GM12891 (cell line): ENCODE results near the gene CALR.
A peak's percentile ranks its signal among the peaks of the same experiment; 100 is the strongest.
"Not testable (repeated sequence)": the region's sequence is repeated elsewhere in the genome, so short reads cannot be mapped to it uniquely, and the experiment has no call there.

Source experiments
- DNase-seq: peaks from one replicate; pipeline ENCODE4 v3.0.0; 2011; ENCODE audit warnings: low spot score; ENCODE audit not compliant: insufficient read length
- FAIRE-seq: peaks from 2 replicates; lab custom pipeline; 2011; peaks lifted over from hg19 to GRCh38; lab: Jason Lieb, UNC
- PAX5 ChIP-seq: IDR thresholded peaks from 2 replicates; pipeline ENCODE4 v1.6.1; 2011; ENCODE audit warnings: low read length, moderate library complexity, mild to moderate bottlenecking; ENCODE audit not compliant: insufficient read depth, severe bottlenecking
- POLR2A ChIP-seq: IDR thresholded peaks from 2 replicates; pipeline ENCODE4 v1.6.1; 2011; ENCODE audit warnings: low read depth, low read length, control low read depth
- POLR2AphosphoS5 ChIP-seq: IDR thresholded peaks from 2 replicates; pipeline ENCODE4 v1.6.1; 2011; ENCODE audit warnings: low read depth, low read length, control low read depth
- POU2F2 ChIP-seq: IDR thresholded peaks from 2 replicates; pipeline ENCODE4 v1.6.1; 2011; ENCODE audit warnings: low read depth, mild to moderate bottlenecking, control low read depth, low read length, moderate library complexity
- SPI1 ChIP-seq: IDR thresholded peaks from 2 replicates; pipeline ENCODE4 v1.6.1; 2011; ENCODE audit warnings: low read depth, low read length, control low read depth
- TAF1 ChIP-seq: IDR thresholded peaks from 2 replicates; pipeline ENCODE4 v1.6.1; 2011; ENCODE audit warnings: low read depth, low read length, control low read depth

Gene CALR

DNA sequence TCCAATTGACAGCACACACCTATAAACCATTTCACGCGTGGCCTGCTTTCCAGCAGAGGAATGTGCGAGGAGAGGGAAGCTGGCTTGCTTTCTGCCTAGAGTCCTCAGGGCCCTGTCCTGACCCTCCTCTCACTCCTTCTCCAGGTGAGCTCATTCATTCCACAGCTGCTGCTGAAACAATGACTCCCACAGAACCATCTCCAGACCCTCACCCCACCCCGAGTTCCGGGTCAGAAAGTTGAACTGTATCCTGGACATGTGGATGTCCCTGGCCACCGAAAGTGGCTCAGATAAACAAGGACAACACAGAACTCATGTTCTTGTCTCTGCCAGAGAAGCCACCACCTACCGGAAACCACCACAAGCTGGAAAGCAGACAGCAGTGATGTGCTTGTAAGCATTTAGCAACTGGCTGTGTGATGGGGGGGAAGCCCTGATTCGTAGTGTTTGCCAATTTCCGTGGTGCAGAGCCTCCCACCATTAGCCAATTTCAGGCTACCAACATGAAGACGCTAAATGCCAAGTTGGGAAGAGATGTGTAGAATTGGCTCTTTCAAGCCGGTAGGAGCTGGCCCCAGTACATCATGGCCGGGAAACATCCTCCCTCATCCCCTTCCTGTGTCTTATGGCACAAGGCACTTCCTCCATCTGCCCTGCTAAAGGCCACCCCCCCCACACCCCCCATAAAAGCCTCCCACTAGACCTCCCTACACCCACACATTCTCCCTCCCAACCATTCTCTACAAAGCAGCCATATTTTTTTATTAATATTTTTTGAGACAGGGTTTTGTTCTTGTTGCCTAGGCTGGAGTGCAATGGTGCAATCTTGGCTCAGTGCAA, 24.3 kb upstream of the CALR start:
- DNase-seq: peak; percentile 51
- TF ChIP-seq POLR2A (peak; percentile 60), SPI1 (0 out of 2 replicates have a peak, but pooled peaks have one; percentile 17), POLR2AphosphoS5 (peak; percentile 49), PAX5 (no peak)
- FAIRE-seq: peak; percentile 84

- FAIRE-seq, DNase-seq: not testable (repeated sequence)
Measured at GRCh38 chr19:12915860-12916259, 22.5 kb upstream of the CALR start.

DNA sequence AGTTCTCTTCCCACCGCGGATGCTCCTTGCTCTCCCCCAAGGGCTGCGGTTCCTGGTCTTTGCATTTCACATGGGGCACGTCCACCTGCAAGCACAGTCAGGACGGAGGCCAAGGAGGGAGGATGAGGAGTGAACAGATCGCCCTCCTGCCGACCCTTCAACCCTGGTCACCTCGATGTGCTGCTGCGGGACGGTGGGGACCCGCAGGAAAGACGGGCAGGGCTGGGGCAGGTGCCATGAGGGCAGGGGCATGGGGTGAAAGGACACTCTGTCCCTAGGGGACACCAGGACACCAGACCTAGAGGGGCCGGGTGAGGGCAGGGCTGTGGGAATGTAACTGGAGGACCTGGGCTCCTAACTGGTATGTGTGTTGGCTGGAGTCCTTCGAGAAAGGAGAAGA, 20.2 kb upstream of the CALR start:
- no peak for DNase-seq
- TF ChIP-seq POLR2AphosphoS5: no peak
- no peak for TF ChIP-seq POLR2A
- no peak for TF ChIP-seq PAX5
- no peak for TF ChIP-seq TAF1
- TF ChIP-seq POU2F2: no peak
- no peak for TF ChIP-seq SPI1
- FAIRE-seq: no peak

- DNase-seq (no peak), FAIRE-seq (no peak)
- TF ChIP-seq POU2F2 (no peak), POLR2AphosphoS5 (no peak), POLR2A (no peak), SPI1 (no peak)
Measured at GRCh38 chr19:12921047-12921446, 17.4 kb upstream of the CALR start.

DNA sequence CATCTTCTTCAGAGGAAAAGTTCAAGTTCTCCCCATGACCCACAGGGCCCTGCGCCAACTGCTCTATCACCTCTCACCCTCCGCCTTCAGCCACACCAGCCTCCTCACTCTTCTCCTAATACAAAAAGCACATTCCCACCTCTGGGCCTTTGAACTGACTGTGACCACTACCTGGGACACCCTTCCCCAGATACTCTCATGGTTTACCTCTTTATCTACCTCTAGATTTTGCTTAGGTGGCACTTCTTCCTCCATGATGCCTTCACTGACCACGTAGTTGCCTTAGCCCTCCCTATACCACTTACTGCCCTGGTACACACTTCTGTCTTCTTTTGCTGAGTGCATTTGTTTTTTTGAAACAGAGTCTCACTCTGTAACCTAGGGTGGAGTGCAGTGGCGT, 15.4 kb upstream of the CALR start:
- FAIRE-seq (no peak), DNase-seq (no peak)
- no peak for TF ChIP-seq PAX5

DNA sequence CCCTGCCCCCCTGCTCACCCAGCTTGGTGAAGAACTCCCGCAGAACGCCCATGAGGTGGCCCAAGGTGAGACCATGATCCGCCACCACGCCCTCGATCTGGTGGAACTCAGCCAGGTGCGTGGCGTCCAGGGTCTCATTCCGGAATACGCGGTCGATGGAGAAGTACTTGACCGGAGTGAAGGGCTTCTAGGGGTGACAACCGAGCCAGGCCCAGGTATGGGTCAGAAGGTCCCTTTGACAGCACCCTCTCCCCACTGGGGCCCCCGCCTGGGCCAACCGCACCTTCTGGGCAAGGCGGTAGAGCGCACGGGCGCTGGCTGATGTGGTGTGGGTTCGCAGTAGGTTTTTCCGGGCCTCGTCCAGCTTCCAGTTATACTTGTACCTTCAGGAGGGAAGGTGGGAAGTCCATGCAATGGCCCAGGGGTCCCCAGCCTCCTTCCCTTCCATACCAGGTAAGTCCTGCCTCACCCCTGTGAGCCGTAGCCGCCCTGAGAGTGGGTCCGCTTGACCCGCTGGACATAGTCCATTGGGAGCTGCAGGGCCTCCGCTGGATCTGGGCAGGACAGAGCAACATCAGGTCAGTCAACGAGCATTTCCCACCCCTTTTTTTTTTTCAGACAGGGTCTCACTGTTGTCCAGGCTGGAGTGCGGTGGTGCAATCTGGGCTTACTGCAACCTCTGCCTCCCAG, 13.6 kb upstream of the CALR start:
- TF ChIP-seq PAX5: no peak
- TF ChIP-seq POU2F2: no peak
- TF ChIP-seq POLR2A: no peak
- TF ChIP-seq POLR2AphosphoS5: no peak
- TF ChIP-seq TAF1: no peak
- TF ChIP-seq SPI1: no peak
- FAIRE-seq (no peak), DNase-seq (no peak)

DNA sequence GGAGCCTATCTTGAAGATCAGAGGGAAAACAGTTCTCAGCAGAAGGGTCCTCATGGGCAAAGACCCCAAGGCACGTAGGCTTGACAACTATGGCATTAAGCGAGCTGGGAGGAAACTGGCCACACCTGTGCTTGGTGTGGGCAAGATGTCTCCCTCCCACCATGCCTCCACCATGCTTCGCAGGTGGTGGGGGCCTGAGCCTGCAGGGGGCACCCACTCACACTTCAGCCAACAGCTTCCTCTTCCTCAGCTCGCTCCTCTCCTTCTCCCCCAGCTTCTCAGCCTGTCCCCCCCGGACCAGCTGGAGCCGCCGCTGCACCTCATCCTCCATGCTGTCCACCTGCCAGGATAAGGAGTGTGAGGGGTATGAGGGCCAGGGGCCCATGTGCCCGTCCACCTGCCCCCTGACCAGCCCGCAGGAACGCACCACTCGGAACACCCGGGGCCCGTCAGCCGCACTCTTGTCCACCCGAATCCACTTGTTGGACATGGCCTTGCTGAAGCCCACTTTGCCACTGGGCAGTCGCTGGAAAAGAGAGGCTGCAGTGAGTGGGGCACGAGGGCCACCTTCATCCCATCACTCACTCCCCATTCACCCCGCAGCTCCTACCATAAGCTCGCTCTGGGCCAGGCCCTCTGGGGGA, 8.3 kb upstream of the CALR start:
- TF ChIP-seq POLR2A: no peak
- no peak for TF ChIP-seq PAX5
- TF ChIP-seq POLR2AphosphoS5: no peak
- no peak for DNase-seq
- no peak for FAIRE-seq

DNA sequence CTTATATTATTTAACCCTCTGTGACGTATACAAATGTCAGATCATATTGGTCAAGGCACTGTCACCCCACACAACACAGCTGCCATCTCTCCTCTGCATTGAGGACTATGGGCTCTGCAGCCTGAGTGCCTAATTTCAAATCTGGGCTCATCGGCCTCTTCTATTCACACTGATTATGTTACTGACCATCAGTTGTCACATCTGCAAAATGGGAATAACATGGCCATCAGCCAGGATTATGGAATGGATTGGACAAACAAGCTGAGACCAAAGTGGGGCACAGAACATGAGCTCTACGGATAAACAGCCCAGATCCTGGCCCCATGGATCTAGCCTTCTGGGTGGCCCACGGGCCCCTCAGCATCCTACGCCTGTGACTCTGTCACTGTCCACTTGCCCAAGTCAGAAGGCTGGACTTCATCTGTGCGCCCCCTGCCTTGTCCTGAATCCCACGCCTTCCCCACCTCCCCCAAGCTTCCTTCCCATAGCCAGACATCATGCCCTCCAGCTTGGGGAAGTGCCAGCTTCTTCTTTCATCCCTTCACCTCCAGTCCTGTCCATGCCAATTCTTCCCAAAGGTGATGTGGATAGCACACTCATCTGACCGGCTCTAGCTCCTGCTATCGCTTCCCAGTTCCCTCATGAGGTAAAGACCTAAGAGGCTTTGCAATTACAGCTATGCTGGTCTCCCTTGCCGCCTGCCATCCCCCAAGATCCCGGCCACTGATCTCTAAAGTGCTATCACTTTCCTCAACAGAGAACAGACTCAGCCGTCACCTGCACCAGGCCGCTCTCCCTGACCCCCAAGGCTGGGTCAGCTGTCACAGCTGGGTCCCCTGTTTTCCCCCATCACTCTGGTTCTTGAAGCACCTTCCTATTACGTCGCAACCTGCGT, 5.8 kb upstream of the CALR start:
- no peak for FAIRE-seq
- no peak for DNase-seq
- TF ChIP-seq POU2F2 (0 out of 2 replicates have a peak, but pooled peaks have one; percentile 19), SPI1 (no peak)

GRCh38 chr19:12933287-12934072, 4.9 kb upstream of the CALR start, which contains the start of gene FARSA:
Gene FARSA, minus strand, starts transcription at chr19:12933711. Its CDS starts 15 bp downstream, at chr19:12933696.
- DNase-seq (peak; percentile 92), FAIRE-seq (peak; percentile 98)
- TF ChIP-seq POLR2A (peak; percentile 95), PAX5 (no peak), POU2F2 (no peak), TAF1 (peak; percentile 88), POLR2AphosphoS5 (peak; percentile 91), SPI1 (no peak)
